Fibroblast of lung (primary cell): ENCODE results near the gene RER1. TPM values are rescaled to one million over a fixed set of nuclear protein-coding genes. Genes with fewer than 3 reads are reported as not detected.

Source experiments
- DNase-seq, 2 donors: peaks; one replicate each; pipeline versions ENCODE4 v3.0.0 to v3.0.0-alpha.2; 2010; ENCODE audit warnings: low read depth in 2 of 2
- H2AFZ ChIP-seq: 2 replicates; pipeline ENCODE4 v1.5.1; 2012; ENCODE audit warnings: low read length, control low read depth, inconsistent platforms
- H3K27ac ChIP-seq: 2 replicates; pipeline ENCODE4 v1.5.1; 2011; ENCODE audit warnings: low read length, control low read depth; ENCODE audit not compliant: insufficient read depth
- H3K27me3 ChIP-seq: 2 replicates; pipeline ENCODE4 v1.5.1; 2011; ENCODE audit warnings: mild to moderate bottlenecking, low read length; ENCODE audit not compliant: control insufficient read depth, insufficient read depth
- H3K36me3 ChIP-seq: 2 replicates; pipeline ENCODE4 v1.5.1; 2011; ENCODE audit warnings: low read length; ENCODE audit not compliant: control insufficient read depth, insufficient read depth
- H3K4me1 ChIP-seq: 2 replicates; pipeline ENCODE4 v1.5.1; 2011; ENCODE audit warnings: low read length; ENCODE audit not compliant: control insufficient read depth, insufficient read depth; ENCODE audit errors: extremely low read depth
- H3K4me2 ChIP-seq: 2 replicates; pipeline ENCODE4 v1.5.1; 2011; ENCODE audit warnings: low read length, control low read depth; ENCODE audit not compliant: insufficient read depth; ENCODE audit errors: extremely low read depth
- H3K4me3 ChIP-seq, 4 experiments: fragments of 200-600 bp in 1 of 4; sonication (generic) in 1 of 4; replicated peaks in 1 of 4; 2 replicates each; pipeline ENCODE4 v1.5.1; 2011 to 2016; ENCODE audit warnings: low read length in 4 of 4, low read depth in 3 of 4, mild to moderate bottlenecking in 3 of 4, control low read depth in 2 of 4, inconsistent platforms in 1 of 4, mixed read lengths in 1 of 4; ENCODE audit not compliant: insufficient read depth in 1 of 4; ENCODE audit errors: control extremely low read depth in 1 of 4
- H3K79me2 ChIP-seq: 2 replicates; pipeline ENCODE4 v1.5.1; 2012; ENCODE audit warnings: mild to moderate bottlenecking, low read length, inconsistent platforms; ENCODE audit not compliant: control insufficient read depth, insufficient read depth
- H3K9ac ChIP-seq: 2 replicates; pipeline ENCODE4 v1.5.1; 2011; ENCODE audit warnings: mild to moderate bottlenecking, low read length, control low read depth; ENCODE audit not compliant: insufficient read depth
- H3K9me3 ChIP-seq: 2 replicates; pipeline ENCODE4 v1.5.1; 2012; ENCODE audit warnings: low read depth, low read length; ENCODE audit not compliant: control insufficient read depth, insufficient read depth
- H4K20me1 ChIP-seq: 2 replicates; pipeline ENCODE4 v1.5.1; 2011; ENCODE audit warnings: low read length; ENCODE audit not compliant: control insufficient read depth, insufficient read depth; ENCODE audit errors: extremely low read depth
- EZH2 ChIP-seq: IDR thresholded peaks from 2 replicates; pipeline ENCODE4 v1.5.1; 2012; ENCODE audit warnings: low read length, control low read depth, mild to moderate bottlenecking; ENCODE audit errors: missing control alignments
- polyA plus RNA-seq, 2 donors: library from polyadenylated mRNA; depleted of rRNA in 1 of 2; stranded (reverse) in 1 of 2; unstranded in 1 of 2; fragments of >200 nt; gene quantifications; 2 replicates each; pipeline ENCODE4 v1.2.1, GENCODE V29; 2011 to 2012; ENCODE audit warnings: missing spikeins in 1 of 2
- total RNA-seq: library from RNA; depleted of rRNA; stranded (reverse); fragments of >200 nt; gene quantifications from 2 replicates; pipeline ENCODE4 v1.2.1, GENCODE V29; 2014
- TF ChIP-seq, protein P1 (sequence below), 2 donors: IDR thresholded peaks in 1 of 2; conservative IDR thresholded peaks in 1 of 2; 1 replicate in 1 of 2; 2 replicates in 1 of 2; pipeline ENCODE4 v1.5.1; 2011 to 2012; ENCODE audit warnings: low read length in 2 of 2, control low read depth in 1 of 2, inconsistent platforms in 1 of 2, low read depth in 1 of 2, mild to moderate bottlenecking in 1 of 2

Gene RER1
- total and polyA plus RNA-seq, 2 donors (not counting 1 experiment from before 2014, with no cell fraction given): 76.1 to 271 TPM

DNA sequence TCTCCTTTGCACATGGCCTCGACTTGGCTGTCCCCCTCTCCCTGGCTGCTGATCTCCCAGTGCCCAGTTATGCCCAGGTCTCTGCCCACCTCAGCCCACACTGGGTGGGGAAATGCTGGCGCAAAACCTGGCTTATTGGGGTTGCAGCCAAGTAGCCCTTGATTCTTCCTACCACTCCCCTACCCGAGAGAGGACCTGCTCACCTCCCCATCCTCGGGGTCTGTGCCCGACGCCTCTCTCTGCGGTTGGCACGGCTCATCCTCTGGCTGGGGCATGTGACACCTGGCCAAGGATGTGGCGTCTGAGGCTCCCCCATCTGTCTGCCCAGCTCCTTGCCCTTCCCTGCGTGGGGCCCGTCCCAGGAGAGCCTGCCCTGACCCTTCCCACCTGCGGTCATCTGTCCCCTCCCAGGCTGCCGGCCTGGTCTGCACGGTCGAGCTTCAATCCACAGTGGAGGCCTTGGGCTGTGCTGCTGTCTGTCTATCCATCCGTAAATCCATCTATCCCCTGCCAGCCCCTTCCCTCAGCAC lies 27.2 kb downstream of the RER1 start:
- Histone ChIP-seq H3K79me2 (no peaks in the 10 kb centered on the region), H3K27ac (no peak overlapping the region), H3K4me1 (no peaks in the 10 kb centered on the region), H4K20me1 (no peaks in the 10 kb centered on the region), H3K4me3 (no peak overlapping the region), H3K27me3 (peaks cover 3% of the 10 kb centered on the region), H3K36me3 (no peaks in the 10 kb centered on the region), H3K9ac (no peak overlapping the region), H3K9me3 (no peaks in the 10 kb centered on the region), H2AFZ (no peak overlapping the region), H3K4me2 (no peak overlapping the region)
- no peak for DNase-seq
- TF ChIP-seq EZH2: no peak
- TF ChIP-seq, protein P1, sequence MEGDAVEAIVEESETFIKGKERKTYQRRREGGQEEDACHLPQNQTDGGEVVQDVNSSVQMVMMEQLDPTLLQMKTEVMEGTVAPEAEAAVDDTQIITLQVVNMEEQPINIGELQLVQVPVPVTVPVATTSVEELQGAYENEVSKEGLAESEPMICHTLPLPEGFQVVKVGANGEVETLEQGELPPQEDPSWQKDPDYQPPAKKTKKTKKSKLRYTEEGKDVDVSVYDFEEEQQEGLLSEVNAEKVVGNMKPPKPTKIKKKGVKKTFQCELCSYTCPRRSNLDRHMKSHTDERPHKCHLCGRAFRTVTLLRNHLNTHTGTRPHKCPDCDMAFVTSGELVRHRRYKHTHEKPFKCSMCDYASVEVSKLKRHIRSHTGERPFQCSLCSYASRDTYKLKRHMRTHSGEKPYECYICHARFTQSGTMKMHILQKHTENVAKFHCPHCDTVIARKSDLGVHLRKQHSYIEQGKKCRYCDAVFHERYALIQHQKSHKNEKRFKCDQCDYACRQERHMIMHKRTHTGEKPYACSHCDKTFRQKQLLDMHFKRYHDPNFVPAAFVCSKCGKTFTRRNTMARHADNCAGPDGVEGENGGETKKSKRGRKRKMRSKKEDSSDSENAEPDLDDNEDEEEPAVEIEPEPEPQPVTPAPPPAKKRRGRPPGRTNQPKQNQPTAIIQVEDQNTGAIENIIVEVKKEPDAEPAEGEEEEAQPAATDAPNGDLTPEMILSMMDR (conservative IDR thresholded peaks at IDR 0.05 in 1 of 2, IDR thresholded peaks at IDR 0.05 in 1 of 2; ENCODE audit: low read depth in 1 of 2, low read length in 2 of 2): no peak

DNA sequence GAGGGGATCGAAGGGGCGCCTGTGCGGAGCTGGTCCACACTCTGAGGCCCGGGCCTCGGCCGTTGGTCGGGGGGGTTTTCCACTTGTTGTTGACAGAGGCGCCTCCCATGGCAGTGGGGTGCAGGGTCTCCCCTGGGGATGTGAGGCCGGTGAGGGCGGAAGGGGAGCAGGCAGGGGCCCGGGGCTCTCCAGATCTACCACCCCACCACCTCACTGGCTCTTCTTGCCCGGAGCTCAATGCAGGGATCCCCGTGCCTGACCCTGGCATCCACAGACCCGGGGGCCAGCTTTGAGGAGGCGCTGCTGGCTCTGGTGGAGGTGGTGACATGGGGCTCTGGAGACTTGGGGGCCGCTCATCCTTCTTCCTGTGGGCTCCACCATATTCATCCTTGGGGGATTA lies 27.8 kb downstream of the RER1 start:
- Histone ChIP-seq H4K20me1 (no peaks in the 10 kb centered on the region), H3K27ac (no peak overlapping the region), H3K4me2 (no peak overlapping the region), H2AFZ (no peak overlapping the region), H3K9me3 (no peaks in the 10 kb centered on the region), H3K79me2 (no peaks in the 10 kb centered on the region), H3K9ac (no peak overlapping the region), H3K27me3 (peaks cover 3% of the 10 kb centered on the region), H3K4me3 (no peak overlapping the region), H3K4me1 (no peaks in the 10 kb centered on the region), H3K36me3 (no peaks in the 10 kb centered on the region)
- no peak for DNase-seq
- no peak for TF ChIP-seq EZH2
- TF ChIP-seq, protein P1 (conservative IDR thresholded peaks at IDR 0.05 in 1 of 2, IDR thresholded peaks at IDR 0.05 in 1 of 2; ENCODE audit: low read depth in 1 of 2, low read length in 2 of 2): no peak

GRCh38 chr1:2422523-2422922 lies 30.9 kb downstream of the RER1 start:
- Histone ChIP-seq H3K9me3 (no peaks in the 10 kb centered on the region), H2AFZ (no peak overlapping the region), H3K79me2 (no peaks in the 10 kb centered on the region), H3K4me3 (no peak overlapping the region), H3K36me3 (no peaks in the 10 kb centered on the region), H3K27ac (no peak overlapping the region), H3K27me3 (peaks cover 3% of the 10 kb centered on the region), H3K4me1 (no peaks in the 10 kb centered on the region), H3K4me2 (no peak overlapping the region), H3K9ac (no peak overlapping the region), H4K20me1 (no peaks in the 10 kb centered on the region)
- no peak for DNase-seq
- no peak for TF ChIP-seq EZH2
- TF ChIP-seq, protein P1 (conservative IDR thresholded peaks at IDR 0.05 in 1 of 2, IDR thresholded peaks at IDR 0.05 in 1 of 2; ENCODE audit: low read depth in 1 of 2, low read length in 2 of 2): no peak
